Measurements from ENCODE around the gene HOXC5.

HOXC5 gene

DNA sequence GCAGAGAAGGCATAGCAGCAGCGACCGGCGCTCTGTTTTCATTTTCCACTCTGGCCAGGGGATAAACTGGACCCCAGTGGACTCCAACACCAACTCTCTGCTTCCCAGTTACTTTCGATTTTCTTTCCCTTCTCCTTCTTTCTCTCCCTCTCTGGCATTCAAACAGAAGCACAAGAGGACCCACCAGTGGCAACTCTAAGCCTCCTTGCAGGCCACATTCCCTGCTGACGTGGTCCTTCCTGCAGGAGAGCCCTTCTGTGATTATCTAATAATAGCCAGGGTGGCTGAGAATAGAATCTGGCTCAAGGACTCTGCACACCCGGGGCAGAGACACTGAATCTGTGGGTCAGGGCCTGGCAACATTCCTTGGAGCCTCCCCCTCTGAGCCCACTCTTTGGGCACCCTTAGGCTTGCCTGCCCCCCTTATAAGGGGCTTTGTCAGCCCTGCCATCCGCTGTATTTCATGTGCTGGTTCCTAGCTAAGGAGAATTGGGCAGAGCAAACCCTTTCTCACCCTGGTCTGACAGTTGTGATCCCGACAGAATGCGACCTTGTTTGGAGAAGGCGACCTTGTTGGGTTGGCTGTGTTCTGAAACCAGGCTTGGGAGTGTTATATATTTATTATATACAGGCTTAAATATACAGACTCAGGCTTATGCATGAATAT lies 12.8 kb upstream of the HOXC5 start:
- DNase-seq (ENCODE audit: low spot score): no peak

DNA sequence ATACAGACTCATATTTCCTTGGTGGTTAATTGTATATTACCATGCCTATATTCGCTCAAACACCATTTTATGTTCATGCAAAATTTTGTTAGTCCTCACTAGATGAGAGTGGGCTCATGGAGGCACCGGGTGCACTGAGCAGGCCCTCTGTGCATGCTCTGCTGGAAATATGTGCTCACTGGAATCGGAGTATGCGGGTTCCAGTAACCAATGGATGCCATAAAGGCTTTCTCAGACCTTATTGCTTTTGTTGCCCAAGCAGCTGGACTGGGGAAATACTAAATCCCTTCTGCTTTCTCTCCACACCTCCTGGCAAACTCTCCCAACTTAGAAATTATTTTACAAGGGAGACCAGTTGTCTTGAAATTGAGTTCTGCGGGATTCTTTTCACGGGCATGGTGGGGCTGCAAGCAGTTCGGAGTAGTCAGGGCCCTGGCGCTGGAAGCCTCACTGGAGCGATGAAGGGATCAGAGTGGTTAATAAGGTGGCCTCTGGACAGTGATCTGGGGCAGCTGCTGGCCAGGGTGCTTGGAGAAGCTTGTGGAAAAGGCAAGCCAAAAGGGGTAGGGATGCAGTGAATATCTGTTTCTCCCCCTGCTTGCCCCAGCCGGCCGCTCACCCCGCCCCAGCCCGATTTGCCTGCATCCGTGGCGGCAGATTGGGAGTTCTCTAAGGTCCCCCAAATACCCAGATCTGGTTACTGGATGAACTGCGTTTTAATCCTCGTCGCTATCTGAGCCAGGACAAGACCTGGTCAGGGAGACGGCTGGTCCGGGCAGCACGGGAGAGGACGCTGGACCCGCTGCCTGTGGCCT lies 12.1 kb upstream of the HOXC5 start:
- DNase-seq (ENCODE audit: low spot score): no peak

DNA sequence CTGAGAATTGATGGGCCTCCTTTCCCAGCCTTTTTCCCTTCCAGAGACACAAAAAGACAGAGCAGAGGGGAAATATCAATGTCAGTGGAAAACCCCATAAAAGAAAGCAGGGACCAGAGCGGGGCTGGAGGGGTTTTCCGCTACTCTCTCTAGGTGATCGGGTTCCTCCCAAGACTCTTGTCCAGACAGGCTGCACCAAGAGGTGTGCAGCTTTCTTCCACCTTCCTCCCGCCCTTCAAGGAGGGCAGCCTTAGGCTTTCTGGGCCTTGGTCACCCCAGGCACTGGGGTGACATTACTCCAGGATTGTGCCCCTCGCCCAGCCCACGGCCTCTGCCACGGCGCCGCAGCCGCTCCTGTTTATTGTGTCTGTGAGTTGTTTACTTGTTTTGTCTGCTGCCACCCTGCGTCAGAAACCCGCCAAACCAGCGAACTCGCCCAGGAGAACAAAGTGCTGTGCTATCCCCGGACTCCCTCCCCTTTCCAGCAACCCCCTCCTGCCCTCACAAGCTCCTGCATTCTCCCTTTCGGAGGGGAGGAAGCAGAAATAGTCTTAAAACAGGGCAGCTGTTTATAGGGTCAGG lies 11.3 kb upstream of the HOXC5 start:
- no peak for DNase-seq (ENCODE audit: low spot score)

DNA sequence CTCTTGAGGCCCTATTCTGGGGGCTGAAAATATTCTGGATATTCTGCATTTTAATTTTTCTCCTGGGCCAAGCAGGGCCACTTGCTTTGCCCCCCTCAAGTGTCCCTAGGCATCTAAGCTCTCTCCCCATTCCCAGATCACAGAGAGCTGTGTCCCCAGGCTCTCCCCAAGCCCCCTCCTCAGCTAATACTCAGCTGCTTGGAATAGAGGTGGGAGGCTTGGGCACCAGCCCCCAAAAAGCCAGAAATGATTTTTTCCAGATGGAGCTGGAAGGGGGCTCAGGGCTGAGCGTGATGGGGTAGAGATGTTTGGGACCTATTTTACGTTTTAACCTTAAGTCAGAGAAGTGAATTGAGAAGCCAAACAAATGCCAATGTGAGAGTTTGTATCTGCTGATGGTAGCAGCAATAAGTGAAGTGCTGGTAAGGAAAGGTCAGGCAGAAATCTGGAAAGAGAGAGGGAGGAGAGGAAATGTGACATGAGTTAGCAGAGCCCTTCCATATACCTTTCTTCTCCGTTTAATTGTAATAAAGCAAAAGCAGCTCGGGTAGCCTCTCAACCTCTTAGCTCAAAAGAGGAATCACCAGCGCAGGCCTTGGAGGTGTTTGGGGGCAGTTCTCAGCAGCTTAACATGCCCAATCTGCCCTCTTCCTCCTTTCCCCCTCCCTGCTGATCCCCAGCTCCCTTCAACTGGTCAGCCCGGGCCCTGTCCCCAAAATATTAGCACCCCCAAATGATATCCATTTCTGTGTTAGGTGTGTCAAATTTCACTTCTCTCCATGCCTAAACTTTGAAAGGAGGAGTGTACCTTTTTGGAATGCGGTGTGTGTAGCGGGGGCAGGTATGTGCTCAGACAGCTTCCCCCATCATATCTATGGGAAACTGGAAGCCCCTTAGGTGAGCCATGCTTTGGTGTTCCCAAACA lies 9.6 kb upstream of the HOXC5 start:
- DNase-seq (ENCODE audit: low spot score): no peak

DNA sequence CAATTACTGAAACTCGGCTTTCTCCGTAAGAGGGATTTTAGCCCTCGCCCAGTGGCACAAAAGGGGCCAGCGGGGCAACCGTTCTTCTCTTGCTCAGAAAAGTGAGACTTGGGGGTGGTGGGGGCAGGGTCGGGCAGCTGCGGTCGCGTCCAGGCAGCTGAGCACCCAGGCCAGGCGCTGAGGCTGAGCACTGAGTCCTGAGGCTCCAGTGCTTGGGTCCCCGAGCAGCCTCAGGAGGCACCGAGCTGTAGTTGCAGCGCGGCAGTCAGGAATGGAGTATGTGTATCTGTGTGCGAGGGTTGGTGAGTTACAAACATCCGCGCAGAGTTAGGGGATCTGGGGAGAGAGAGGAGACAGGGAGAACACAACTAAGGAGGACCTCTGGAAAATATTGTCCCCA lies 8.7 kb upstream of the HOXC5 start:
- no peak for DNase-seq (ENCODE audit: low spot score)

DNA sequence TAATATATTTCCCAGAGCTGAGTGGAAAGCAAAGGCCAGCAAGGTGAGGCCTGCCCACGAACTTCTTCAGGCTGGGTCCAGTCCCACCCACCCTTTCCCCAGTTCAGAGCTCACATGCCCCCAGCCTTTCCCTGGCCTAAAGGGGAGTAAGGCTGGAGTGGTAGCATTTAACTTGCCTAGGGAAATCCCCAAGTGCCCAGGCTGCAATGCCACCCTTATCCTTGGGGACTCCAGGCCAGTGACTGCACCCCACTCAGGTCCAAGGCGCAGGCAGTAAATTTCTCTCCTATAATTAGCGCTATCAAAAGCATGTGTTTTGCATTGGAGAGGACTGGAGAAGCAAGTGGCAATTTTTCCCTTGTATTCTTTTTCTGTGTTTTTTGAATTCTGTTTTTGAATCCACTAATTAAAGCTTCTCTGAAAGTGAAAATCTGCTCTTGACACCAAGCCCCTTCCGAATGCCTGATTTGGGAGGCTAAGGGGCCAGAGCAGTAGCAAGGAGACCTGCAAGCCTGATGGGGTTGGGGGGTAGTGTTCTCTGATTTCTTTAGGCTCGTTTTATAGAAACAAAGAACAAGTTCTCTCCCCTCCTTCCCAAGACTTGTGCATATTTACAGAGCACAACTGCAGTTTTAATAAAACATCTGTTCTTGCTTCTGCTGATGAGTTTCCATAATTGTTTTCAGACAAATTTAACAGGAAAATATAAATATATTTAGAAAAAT lies 8.1 kb upstream of the HOXC5 start:
- no peak for DNase-seq (ENCODE audit: low spot score)

DNA sequence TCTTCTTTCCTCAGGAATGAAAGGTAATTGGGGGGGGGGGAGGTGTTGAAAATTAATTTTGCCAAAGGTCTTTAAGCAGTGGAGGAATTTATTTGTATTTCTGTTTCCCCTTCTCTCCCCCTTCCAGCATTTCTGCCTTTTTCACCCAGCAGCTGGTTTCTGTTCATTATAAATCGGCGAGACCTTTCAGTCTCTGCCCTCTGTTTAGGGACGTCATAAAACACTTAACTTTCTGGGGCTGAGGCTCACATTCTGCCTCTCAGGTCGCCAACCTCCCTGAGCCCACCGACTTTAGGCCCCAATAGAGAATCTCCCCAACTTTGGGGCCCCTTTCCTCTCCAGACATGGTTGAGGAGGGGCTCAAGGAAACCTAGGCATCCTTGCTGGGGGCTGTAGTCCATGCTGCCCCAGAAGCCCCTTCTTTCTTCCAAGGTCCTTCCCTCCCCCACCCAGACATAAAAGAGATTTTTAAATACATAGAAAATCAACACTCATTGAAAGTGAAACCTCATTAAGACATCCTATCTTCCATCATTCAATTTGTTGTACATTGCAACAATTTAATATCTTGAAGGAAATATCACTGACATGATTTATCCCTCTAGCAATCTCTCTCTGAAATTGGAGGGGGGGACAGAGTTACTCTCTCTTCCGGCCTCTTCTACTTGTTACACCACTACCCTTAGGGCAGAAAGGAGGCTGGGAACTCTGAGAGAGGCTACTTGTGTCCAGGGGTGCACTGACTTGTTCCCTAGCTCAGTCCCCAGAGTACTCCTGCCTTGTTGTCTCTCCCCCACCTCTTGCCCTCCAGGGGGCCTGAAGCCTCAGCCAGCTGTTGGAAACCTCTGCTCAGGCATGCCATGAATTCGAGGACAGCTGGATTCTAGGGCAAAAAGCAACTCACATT lies 7.1 kb upstream of the HOXC5 start:
- DNase-seq (ENCODE audit: low spot score): no peak

DNA sequence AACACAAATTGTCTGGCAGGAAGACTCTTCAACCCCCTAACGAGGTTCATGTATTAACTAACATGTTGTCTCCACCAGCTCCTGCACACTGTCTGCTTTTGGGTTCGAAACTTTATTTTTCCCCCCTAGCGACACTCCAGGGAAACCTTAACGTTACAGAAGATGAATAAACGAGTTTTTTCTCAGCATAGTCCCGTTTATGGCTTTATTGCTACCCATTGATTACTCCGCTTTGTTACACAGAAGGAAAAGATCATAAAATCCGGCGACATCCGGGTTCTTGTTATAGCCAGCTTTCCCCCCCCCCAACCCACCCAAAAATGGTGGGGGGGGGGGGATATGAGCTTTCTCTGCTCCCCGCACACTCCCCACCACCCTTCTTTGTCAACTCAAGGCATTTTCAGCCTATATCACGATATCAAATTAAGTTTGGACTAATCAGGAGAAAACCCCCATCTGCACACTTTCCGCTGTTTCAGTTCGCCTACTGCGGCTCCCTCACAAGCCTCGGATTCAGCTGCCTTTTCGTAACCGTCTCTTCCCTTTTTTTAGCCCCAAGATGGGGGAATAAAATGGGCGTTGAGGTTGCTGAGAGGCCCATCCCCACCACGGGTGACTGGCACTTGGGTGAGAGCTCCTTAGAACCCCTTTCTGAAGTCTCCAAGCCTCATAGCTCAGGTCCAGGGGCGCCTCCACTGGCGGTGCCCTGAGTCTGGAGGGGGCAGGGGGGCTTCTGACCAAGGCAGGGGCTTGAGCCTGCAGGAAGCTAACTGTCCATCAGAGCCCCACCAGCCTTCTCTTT lies 6.0 kb upstream of the HOXC5 start:
- no peak for DNase-seq (ENCODE audit: low spot score)

DNA sequence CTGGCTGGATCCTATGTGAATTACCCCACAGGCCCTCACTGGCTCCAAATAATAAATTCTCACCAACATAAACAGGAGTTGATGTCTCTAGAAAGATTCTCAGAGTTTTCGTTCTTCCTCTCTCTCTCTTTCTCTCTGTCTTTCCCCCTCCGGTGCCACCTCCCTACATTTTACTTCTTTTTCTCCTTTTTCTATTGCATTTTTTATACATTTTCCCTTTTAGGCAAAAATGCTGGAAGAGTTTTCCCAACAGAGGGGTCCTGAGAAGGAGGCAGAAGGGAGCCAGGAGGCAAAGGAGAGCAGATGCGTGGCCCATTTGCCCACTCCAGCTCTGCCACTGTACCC lies 5.4 kb upstream of the HOXC5 start:
- no peak for DNase-seq (ENCODE audit: low spot score)

DNA sequence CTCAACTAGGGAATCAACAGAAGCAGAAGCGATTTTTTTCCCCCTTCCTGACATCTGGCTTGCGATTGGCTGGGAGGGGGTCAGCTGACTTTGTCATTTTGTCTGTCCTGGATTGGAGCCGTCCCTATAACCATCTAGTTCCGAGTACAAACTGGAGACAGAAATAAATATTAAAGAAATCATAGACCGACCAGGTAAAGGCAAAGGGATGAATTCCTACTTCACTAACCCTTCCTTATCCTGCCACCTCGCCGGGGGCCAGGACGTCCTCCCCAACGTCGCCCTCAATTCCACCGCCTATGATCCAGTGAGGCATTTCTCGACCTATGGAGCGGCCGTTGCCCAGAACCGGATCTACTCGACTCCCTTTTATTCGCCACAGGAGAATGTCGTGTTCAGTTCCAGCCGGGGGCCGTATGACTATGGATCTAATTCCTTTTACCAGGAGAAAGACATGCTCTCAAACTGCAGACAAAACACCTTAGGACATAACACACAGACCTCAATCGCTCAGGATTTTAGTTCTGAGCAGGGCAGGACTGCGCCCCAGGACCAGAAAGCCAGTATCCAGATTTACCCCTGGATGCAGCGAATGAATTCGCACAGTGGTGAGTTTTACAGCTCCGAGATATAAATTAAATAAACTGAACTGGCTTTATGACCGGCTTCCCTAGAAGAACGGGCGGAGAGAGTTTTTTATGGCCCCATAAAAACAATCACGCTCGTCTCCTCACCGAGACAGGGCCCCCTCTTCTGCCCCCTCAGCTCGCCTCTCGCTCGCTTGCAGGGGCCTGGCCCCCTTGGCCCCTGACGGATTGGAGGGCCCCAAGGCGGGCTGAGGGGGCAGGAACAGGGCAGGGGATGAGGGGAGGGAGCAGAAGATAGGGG lies 4.3 kb upstream of the HOXC5 start, which contains the start of gene HOXC6:
Gene HOXC6, plus strand, starts transcription at position 127 of the 888 bp plus-strand sequence. Its CDS starts 82 bp downstream, at position 209.
- peak; percentile 62 for DNase-seq (ENCODE audit: low spot score)

DNA sequence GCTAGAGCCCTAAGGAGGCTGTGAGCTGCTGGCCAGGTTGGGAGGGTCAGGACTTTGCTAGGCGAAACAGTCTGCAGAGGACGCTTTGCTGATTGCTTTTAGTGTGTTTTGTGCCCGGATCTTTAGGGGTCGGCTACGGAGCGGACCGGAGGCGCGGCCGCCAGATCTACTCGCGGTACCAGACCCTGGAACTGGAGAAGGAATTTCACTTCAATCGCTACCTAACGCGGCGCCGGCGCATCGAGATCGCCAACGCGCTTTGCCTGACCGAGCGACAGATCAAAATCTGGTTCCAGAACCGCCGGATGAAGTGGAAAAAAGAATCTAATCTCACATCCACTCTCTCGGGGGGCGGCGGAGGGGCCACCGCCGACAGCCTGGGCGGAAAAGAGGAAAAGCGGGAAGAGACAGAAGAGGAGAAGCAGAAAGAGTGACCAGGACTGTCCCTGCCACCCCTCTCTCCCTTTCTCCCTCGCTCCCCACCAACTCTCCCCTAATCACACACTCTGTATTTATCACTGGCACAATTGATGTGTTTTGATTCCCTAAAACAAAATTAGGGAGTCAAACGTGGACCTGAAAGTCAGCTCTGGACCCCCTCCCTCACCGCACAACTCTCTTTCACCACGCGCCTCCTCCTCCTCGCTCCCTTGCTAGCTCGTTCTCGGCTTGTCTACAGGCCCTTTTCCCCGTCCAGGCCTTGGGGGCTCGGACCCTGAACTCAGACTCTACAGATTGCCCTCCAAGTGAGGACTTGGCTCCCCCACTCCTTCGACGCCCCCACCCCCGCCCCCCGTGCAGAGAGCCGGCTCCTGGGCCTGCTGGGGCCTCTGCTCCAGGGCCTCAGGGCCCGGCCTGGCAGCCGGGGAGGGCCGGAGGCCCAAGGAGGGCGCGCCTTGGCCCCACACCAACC lies 3.1 kb upstream of the HOXC5 start:
- no peak for DNase-seq (ENCODE audit: low spot score)

DNA sequence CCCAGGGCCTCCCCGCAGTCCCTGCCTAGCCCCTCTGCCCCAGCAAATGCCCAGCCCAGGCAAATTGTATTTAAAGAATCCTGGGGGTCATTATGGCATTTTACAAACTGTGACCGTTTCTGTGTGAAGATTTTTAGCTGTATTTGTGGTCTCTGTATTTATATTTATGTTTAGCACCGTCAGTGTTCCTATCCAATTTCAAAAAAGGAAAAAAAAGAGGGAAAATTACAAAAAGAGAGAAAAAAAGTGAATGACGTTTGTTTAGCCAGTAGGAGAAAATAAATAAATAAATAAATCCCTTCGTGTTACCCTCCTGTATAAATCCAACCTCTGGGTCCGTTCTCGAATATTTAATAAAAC lies 2.4 kb upstream of the HOXC5 start:
- DNase-seq (ENCODE audit: low spot score): no peak

DNA sequence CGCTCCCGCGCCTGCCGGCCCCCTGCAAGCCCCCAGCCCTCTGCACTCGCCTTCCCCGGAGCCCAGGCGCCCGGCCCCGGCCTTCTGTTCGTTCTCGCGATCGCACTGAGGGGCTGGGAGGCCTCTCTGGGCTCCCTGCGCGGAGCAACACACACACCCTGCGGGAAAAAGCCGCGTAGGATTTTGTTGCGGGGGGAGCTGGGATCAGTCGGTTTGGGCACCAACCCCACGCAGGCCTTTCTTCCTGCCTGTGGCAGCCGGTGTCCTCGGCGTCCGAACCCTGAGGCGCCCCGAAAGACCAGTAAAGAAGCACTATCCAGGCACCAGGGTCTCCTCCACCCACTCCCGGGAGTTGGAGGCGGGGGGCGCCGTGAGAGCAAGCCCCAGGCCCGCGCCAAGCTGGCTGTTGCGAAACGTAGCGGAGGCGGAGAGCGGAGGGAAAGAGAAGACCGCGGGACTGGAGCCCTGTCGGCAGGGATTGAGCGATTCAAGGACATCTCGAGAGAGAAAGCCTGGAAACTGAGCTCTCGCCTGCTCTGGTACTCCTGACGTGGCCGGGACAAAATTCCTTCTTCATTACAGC lies 1.9 kb upstream of the HOXC5 start:
- DNase-seq (ENCODE audit: low spot score): no peak

DNA sequence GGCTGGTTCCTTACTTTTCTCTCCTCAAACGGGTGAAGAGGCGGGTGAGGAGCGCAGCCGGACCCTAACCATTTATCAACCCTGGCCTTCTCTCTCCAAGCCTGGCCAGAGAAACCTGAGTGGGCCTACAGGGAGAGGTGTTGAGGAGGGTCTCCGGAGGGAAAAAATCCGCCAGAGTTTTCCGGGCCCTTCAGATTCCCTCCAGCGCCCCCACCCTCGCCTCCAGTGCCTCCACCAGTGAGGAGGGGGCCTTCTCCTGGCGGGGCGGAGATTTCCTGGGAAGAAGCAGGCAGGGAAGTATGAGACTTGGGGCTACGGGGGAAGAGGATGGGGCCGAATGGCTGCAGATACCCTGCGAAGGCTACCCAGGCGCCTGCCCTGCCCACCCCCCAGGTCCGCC lies 1.4 kb upstream of the HOXC5 start:
- DNase-seq (ENCODE audit: low spot score): no peak

DNA sequence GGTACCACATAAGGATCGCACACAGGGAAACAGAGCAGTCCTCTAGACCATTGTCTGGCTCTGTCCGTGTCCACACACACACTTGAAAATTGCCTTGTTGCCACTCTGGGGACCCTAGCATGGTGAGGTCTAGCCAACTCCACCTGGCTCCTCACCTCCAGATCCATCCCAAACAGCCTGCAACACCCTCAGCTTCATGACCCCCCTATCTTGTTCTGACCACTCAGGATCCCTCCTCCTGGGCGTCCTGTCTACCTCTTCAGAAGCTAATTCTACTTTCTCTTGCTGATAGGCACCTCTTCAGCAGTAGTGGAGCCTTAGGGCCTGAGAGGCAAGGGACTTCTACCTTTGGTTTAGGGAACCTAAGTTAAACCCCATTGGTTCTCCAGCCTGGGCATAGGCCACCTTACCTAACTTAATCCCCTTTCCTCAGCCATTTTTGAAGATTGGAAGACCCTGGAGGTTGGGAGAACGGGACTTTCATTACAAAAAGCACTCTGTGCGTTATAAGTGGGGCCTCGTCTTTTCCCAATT lies 697 bp upstream of the HOXC5 start:
- no peak for DNase-seq (ENCODE audit: low spot score)

DNA sequence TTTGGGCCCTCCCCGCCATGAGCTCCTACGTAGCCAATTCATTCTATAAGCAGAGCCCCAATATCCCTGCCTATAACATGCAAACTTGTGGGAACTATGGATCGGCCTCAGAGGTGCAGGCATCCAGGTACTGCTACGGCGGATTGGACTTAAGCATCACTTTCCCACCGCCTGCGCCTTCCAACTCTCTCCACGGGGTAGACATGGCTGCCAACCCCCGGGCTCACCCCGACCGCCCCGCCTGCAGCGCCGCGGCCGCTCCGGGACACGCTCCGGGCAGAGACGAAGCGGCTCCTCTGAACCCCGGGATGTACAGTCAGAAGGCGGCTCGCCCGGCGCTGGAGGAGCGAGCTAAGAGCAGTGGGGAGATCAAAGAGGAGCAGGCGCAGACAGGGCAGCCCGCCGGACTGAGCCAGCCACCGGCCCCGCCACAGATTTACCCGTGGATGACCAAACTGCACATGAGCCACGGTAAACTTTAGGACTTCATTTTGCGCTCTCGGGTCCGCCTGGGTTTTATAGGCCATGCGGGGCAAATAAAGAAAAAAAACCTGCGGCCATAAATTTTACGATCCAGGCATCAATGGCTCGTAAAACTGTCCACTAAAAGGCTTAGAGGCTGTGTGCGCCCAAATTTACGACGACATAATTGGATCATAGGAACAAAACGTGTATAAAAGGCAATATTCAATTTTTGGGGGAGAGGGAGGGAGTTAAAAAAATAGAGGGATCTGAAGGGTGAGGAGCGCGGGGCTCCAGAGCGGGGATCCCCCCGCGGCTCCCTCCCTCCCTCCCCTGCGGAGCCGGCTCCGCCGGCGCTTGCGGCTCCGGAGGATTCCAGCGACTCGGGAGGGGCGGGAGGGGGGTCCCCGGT lies 493 bp downstream of the HOXC5 start:
- DNase-seq (ENCODE audit: low spot score): no peak

Measured in germinal center (tissue), 1 donor.